SK-N-SH treated with all-trans-retinoic acid at 6 μM for 48 hours (cell line): ENCODE data around the gene OGFOD3.

Experiments
- ATAC-seq: fragments of 200-7000 bp; cut with Tn5 transposase; 3 replicates; pipeline ENCODE4 v1.9.1; 2020; ENCODE audit warnings: mild to moderate bottlenecking, moderate library complexity
- ARNTL ChIP-seq: fragments of 450-650 bp; formaldehyde crosslinking; IDR thresholded peaks from 2 replicates; pipeline ENCODE4 v1.5.0; 2020; ENCODE audit warnings: low read depth, mild to moderate bottlenecking, moderate library complexity, borderline replicate concordance
- BACH2 ChIP-seq: fragments of 250-450 bp; sonication (Bioruptor Pico); IDR thresholded peaks from 2 replicates; pipeline ENCODE4 v1.9.0; 2021; ENCODE audit warnings: mild to moderate bottlenecking, borderline replicate concordance
- CSDC2 ChIP-seq: fragments of 250-450 bp; sonication (Bioruptor Pico); IDR thresholded peaks from 2 replicates; pipeline ENCODE4 v1.5.0; 2020; ENCODE audit warnings: mild to moderate bottlenecking, moderate library complexity
- ESRRG ChIP-seq: fragments of 250-450 bp; sonication (Bioruptor Pico); IDR thresholded peaks from 2 replicates; pipeline ENCODE4 v1.6.1; 2021; ENCODE audit warnings: mild to moderate bottlenecking
- GLIS3 ChIP-seq: fragments of 250-450 bp; sonication (Bioruptor Pico); IDR thresholded peaks from 2 replicates; pipeline ENCODE4 v1.5.0; 2020; ENCODE audit warnings: mild to moderate bottlenecking, moderate library complexity
- ISL1 ChIP-seq: fragments of 250-450 bp; sonication (Bioruptor Pico); IDR thresholded peaks from 2 replicates; pipeline ENCODE4 v2.1.2; 2022; ENCODE audit warnings: mild to moderate bottlenecking, moderate library complexity
- OSR1 ChIP-seq: fragments of 250-450 bp; sonication (Bioruptor Pico); IDR thresholded peaks from 2 replicates; pipeline ENCODE4 v1.8.0; 2022; ENCODE audit warnings: moderate library complexity, mild to moderate bottlenecking, inconsistent platforms
- PPARA ChIP-seq: fragments of 250-450 bp; sonication (Bioruptor Pico); IDR thresholded peaks from 2 replicates; pipeline ENCODE4 v1.5.0; 2020; ENCODE audit warnings: mild to moderate bottlenecking, borderline replicate concordance
- RARB ChIP-seq: fragments of 250-450 bp; sonication (Bioruptor Pico); IDR thresholded peaks from 2 replicates; pipeline ENCODE4 v1.8.0; 2021; ENCODE audit warnings: mild to moderate bottlenecking, moderate library complexity
- SNAI2 ChIP-seq: fragments of 250-450 bp; sonication (Bioruptor Pico); IDR thresholded peaks from 2 replicates; pipeline ENCODE4 v1.5.0; 2020; ENCODE audit warnings: mild to moderate bottlenecking, moderate library complexity
- TCF4 ChIP-seq: fragments of 250-450 bp; sonication (Bioruptor Pico); IDR thresholded peaks from 2 replicates; pipeline ENCODE4 v1.8.0; 2021; ENCODE audit warnings: mild to moderate bottlenecking, moderate library complexity, borderline replicate concordance
- TOX ChIP-seq: fragments of 250-450 bp; sonication (Bioruptor Pico); IDR thresholded peaks from 2 replicates; pipeline ENCODE4 v1.8.0; 2021; ENCODE audit warnings: mild to moderate bottlenecking, moderate library complexity, borderline replicate concordance
- ZFP3 ChIP-seq: fragments of 250-450 bp; sonication (Bioruptor Pico); IDR thresholded peaks from 2 replicates; pipeline ENCODE4 v1.5.0; 2020; ENCODE audit warnings: mild to moderate bottlenecking, moderate library complexity
- ZNF565 ChIP-seq: fragments of 450-650 bp; formaldehyde crosslinking; conservative IDR thresholded peaks from 2 replicates; pipeline ENCODE4 v1.5.0; 2020; ENCODE audit warnings: low read depth, mild to moderate bottlenecking, moderate library complexity
- ZNF70 ChIP-seq: fragments of 450-650 bp; formaldehyde crosslinking; IDR thresholded peaks from 2 replicates; pipeline ENCODE4 v1.5.0; 2020; ENCODE audit warnings: mild to moderate bottlenecking, moderate library complexity
- ZNF8 ChIP-seq: fragments of 450-650 bp; formaldehyde crosslinking; IDR thresholded peaks from 2 replicates; pipeline ENCODE4 v1.5.0; 2020; ENCODE audit warnings: mild to moderate bottlenecking, moderate library complexity
- TF ChIP-seq, protein P1 (sequence below): fragments of 250-450 bp; sonication (Bioruptor Pico); IDR thresholded peaks from 2 replicates; pipeline ENCODE4 v1.5.0; 2020; ENCODE audit warnings: mild to moderate bottlenecking, moderate library complexity
- TF ChIP-seq, protein P2 (sequence below): fragments of 250-450 bp; sonication (Bioruptor Pico); IDR thresholded peaks from 2 replicates; pipeline ENCODE4 v1.8.0; 2021; ENCODE audit warnings: low read depth, mild to moderate bottlenecking, moderate library complexity, borderline replicate concordance
- TF ChIP-seq, protein P3 (sequence below): fragments of 250-450 bp; sonication (Bioruptor Pico); IDR thresholded peaks from 2 replicates; pipeline ENCODE4 v1.5.1; 2020; ENCODE audit warnings: low read depth, mild to moderate bottlenecking, moderate library complexity
- TF ChIP-seq, protein P4 (sequence below): fragments of 250-450 bp; sonication (Bioruptor Pico); IDR thresholded peaks from 2 replicates; pipeline ENCODE4 v1.5.1; 2021; ENCODE audit warnings: mild to moderate bottlenecking, moderate library complexity
- TF ChIP-seq, protein P5 (sequence below): fragments of 250-450 bp; sonication (Bioruptor Pico); IDR thresholded peaks from 2 replicates; pipeline ENCODE4 v1.8.0; 2020; ENCODE audit warnings: mild to moderate bottlenecking, moderate library complexity, borderline replicate concordance

The OGFOD3 gene

DNA sequence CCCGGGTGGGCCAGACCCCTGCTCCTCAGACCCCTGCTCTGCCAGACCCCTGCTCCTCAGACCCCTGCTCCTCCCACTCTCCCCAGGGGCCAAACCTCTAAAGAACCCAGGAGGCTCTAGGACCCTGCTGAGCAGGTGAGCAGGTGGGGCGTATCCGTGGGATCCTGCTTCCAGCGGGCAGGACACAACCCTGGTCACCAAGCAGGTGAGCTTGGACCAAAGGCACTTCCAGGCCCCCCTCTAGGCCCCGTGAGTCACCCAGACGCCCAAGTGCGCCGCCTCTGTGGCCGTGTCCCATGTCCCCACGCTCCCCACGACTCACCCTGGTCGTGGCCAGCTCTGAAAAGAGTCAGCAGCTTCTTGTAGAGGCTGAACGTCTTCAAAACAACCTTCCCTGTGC is 27.2 kb upstream of the OGFOD3 start (continued):
- TF ChIP-seq, protein P1, sequence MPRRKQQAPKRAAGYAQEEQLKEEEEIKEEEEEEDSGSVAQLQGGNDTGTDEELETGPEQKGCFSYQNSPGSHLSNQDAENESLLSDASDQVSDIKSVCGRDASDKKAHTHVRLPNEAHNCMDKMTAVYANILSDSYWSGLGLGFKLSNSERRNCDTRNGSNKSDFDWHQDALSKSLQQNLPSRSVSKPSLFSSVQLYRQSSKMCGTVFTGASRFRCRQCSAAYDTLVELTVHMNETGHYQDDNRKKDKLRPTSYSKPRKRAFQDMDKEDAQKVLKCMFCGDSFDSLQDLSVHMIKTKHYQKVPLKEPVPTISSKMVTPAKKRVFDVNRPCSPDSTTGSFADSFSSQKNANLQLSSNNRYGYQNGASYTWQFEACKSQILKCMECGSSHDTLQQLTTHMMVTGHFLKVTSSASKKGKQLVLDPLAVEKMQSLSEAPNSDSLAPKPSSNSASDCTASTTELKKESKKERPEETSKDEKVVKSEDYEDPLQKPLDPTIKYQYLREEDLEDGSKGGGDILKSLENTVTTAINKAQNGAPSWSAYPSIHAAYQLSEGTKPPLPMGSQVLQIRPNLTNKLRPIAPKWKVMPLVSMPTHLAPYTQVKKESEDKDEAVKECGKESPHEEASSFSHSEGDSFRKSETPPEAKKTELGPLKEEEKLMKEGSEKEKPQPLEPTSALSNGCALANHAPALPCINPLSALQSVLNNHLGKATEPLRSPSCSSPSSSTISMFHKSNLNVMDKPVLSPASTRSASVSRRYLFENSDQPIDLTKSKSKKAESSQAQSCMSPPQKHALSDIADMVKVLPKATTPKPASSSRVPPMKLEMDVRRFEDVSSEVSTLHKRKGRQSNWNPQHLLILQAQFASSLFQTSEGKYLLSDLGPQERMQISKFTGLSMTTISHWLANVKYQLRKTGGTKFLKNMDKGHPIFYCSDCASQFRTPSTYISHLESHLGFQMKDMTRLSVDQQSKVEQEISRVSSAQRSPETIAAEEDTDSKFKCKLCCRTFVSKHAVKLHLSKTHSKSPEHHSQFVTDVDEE (CRISPR knock-in tag) = no peak
- TF ChIP-seq ZNF565 (CRISPR knock-in tag) (no peak), OSR1 (no peak), ESRRG (CRISPR knock-in tag) (no peak), BACH2 (CRISPR knock-in tag) (no peak), RARB (CRISPR knock-in tag) (no peak)
- TF ChIP-seq, protein P2, sequence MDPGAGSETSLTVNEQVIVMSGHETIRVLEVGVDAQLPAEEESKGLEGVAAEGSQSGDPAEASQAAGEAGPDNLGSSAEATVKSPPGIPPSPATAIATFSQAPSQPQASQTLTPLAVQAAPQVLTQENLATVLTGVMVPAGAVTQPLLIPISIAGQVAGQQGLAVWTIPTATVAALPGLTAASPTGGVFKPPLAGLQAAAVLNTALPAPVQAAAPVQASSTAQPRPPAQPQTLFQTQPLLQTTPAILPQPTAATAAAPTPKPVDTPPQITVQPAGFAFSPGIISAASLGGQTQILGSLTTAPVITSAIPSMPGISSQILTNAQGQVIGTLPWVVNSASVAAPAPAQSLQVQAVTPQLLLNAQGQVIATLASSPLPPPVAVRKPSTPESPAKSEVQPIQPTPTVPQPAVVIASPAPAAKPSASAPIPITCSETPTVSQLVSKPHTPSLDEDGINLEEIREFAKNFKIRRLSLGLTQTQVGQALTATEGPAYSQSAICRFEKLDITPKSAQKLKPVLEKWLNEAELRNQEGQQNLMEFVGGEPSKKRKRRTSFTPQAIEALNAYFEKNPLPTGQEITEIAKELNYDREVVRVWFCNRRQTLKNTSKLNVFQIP (CRISPR knock-in tag) = no peak

DNA sequence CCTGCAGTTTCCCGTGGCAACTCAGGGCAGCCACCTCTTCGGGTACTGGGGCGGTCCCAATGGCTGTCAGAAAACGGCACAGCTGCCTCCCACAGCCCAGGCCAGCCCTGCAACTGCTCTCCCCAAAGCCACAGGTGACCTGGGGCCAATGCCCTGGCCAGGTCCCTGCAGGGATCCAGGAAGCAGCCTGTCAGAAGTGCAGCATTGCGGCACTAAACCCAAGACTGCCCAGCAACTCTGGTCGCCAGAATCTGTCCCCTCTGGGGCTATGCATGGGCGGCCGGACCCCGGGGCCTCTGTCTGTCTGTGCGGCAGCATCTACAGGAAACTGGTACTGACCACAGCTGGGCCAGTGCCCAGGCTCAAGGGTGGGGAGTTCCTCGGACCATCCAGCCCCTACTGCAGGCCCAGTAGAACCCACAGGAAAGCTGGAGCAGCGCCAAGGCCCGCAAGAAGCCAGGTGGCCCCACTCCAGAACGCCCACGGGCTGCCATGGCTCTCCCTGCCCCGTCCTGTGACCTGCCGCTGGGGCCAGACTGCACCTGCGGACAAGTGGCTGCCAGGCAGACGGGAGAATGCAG is 26.6 kb upstream of the OGFOD3 start:
- ATAC-seq = no peak
- TF ChIP-seq ZNF8 (CRISPR knock-in tag) (no peak), GLIS3 (CRISPR knock-in tag) (no peak), ZNF565 (CRISPR knock-in tag) (no peak), SNAI2 (CRISPR knock-in tag) (no peak), ZNF70 (no peak), ARNTL (CRISPR knock-in tag) (no peak), PPARA (CRISPR knock-in tag) (no peak), CSDC2 (CRISPR knock-in tag) (no peak), ISL1 (CRISPR knock-in tag) (no peak), ESRRG (CRISPR knock-in tag) (no peak), ZFP3 (CRISPR knock-in tag) (no peak)
- TF ChIP-seq, protein P1 (CRISPR knock-in tag) = no peak
- TF ChIP-seq, protein P3, sequence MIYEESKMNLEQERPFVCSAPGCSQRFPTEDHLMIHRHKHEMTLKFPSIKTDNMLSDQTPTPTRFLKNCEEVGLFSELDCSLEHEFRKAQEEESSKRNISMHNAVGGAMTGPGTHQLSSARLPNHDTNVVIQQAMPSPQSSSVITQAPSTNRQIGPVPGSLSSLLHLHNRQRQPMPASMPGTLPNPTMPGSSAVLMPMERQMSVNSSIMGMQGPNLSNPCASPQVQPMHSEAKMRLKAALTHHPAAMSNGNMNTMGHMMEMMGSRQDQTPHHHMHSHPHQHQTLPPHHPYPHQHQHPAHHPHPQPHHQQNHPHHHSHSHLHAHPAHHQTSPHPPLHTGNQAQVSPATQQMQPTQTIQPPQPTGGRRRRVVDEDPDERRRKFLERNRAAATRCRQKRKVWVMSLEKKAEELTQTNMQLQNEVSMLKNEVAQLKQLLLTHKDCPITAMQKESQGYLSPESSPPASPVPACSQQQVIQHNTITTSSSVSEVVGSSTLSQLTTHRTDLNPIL (CRISPR knock-in tag) = no peak
- TF ChIP-seq, protein P4, sequence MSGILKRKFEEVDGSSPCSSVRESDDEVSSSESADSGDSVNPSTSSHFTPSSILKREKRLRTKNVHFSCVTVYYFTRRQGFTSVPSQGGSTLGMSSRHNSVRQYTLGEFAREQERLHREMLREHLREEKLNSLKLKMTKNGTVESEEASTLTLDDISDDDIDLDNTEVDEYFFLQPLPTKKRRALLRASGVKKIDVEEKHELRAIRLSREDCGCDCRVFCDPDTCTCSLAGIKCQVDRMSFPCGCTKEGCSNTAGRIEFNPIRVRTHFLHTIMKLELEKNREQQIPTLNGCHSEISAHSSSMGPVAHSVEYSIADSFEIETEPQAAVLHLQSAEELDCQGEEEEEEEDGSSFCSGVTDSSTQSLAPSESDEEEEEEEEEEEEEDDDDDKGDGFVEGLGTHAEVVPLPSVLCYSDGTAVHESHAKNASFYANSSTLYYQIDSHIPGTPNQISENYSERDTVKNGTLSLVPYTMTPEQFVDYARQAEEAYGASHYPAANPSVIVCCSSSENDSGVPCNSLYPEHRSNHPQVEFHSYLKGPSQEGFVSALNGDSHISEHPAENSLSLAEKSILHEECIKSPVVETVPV (CRISPR knock-in tag) = no peak

DNA sequence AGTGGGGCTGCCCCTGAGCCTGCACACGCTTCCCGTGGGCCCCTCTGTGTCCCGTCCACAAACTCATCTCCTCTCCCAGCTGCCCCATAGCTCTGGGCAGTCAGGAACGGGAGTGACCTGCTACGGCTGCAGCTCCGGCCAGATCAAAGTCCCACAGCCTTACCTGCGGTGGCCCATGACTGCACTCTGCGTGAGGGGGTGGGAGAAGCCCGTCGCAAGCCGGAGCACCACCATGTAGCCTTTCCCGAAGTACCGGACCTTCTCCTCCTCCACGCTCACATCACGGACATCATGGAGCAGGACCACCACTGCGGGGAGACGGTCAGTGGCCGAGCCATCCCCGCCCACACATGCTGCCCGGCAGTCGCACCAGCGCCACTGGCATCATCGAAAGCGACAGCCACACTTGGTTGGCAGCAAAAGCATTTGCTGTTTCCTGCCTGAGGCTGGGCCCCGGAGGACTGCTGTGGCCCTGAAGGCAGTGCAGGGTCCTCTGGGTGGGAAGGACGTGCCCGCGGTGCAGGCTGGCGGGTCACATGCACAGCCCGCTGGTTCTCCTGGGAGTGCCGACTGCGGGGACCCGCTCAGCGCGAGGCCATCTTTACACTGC is 26.0 kb upstream of the OGFOD3 start:
- TF ChIP-seq PPARA (CRISPR knock-in tag) (no peak), OSR1 (no peak), RARB (CRISPR knock-in tag) (no peak), ISL1 (CRISPR knock-in tag) (no peak), CSDC2 (CRISPR knock-in tag) (no peak), TOX (CRISPR knock-in tag) (no peak), TCF4 (CRISPR knock-in tag) (no peak)
- TF ChIP-seq, protein P5, sequence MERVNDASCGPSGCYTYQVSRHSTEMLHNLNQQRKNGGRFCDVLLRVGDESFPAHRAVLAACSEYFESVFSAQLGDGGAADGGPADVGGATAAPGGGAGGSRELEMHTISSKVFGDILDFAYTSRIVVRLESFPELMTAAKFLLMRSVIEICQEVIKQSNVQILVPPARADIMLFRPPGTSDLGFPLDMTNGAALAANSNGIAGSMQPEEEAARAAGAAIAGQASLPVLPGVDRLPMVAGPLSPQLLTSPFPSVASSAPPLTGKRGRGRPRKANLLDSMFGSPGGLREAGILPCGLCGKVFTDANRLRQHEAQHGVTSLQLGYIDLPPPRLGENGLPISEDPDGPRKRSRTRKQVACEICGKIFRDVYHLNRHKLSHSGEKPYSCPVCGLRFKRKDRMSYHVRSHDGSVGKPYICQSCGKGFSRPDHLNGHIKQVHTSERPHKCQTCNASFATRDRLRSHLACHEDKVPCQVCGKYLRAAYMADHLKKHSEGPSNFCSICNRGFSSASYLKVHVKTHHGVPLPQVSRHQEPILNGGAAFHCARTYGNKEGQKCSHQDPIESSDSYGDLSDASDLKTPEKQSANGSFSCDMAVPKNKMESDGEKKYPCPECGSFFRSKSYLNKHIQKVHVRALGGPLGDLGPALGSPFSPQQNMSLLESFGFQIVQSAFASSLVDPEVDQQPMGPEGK (CRISPR knock-in tag) = no peak
- TF ChIP-seq, protein P2 (CRISPR knock-in tag) = no peak
- no peak for ATAC-seq
